Fibroblast of skin of abdomen (primary cell): ENCODE measurements around the gene RBMS1.

ENCODE experiments used
- DNase-seq: peaks from one replicate; pipeline ENCODE4 v3.0.0-alpha.2; 2013

Gene RBMS1

GRCh38 chr2:160408173-160408958, 85.2 kb downstream of the RBMS1 start:
- DNase-seq = no peak

DNA sequence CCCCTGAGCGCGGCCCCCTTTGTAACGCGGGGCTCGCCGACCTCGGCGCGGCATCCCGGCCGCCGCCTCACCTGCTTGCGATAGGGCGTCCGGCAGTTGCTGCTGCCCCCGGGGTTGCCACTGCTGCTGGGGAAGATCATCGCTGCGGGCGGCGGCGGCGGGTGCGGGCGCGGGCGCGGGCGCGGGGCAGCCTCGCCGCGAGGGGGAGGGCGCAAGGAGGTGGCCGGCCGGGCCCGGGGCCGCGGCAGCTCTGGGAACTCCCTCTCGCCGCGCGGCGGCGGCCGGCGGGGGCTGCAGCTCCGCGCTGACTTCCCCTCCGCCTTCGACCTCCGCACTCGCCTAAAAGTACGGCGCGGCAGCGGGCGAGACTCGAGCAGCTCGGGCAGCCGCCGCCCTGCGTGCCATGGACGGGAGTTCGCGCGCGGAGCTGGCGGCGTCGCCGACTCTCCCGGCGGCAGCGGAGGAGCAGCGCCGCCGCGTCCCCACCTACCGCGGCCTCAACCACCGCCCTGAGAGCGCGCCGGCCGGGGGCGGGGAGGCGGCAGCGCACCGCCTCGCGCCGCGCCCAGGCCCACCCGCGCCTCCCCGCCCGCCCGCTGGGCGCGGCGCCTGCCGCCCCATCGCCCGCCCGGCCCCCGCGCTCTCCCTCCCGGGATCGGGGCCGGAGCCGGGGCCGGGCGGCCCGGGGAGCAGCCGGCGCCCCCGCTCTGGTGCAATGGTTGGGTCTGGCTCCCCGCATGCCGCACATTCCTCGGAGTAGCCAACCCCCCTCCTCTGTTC, 86.0 kb downstream of the RBMS1 start:
- peak; percentile 84 for DNase-seq

DNA sequence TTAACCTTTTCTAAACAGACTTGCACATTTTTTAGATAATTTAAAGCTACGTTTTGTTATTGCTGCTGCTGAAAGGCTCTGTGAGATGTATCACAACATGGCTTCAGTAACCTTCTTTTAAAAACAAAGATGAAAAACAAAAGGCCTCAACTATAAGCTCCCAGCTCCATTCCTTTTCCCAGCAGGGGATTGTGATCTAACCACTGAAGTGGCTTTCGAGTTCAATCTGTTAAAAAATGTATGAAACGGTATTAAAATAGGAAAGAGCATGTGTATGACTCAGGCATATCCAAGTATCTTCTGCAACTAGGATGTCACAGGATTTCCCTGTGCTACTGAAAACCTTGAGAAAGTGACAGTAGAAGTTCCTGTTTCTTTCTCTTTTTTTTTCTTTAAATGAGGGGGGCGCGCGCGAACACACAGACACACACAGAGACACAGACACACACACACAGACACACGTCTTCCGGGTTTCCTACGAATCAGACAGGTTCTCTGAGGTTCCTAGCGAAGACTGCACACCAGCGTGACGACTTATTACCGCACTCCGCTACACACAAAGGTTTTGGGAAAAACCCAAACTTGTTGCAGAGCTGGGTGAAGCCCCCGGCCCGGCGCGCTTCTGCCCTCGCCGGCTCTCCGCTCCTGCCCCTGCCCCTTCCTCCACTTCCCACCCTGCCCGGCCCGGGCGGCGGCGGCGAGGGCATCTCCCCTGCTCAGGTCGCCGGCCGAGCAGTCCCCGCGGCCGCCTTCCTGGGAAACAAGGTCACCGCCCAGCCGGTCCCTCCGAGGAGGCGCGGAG, 86.8 kb downstream of the RBMS1 start:
- DNase-seq = peak; percentile 76

DNA sequence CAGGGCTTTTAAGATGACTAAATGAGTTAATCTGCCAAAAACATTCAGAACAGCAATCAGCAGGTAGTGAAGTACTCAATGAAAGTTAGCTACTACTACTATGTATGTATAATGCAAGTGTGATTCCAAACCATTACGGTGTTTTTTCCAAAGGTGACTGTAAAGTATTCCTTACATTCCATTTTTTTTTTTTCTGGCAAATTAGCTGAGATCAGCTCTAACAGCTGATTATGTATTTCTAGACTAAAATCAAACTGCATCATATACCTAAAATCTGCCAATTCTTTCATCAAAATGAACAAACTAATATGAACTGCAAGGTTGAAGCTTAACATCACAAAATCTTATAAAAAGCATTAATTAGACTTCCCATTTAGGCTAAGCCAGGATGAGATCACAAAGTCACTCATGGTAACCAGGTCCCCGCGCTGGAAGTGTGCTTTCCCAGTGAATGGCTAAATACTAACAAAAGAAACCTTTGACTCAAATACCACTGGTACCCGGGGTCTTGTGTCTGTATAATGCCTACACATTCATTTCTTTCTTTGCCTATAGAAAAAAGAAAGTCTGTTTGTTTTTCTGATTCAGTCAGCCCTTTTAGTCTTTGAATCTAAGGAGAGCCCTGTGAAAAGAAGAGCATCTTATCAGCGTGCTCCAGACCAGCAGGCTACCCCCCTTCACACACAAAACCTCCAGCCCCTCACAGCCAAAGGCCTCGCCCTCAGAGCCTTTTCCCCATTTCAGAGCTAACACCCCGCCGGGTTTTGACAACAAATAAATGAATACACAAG, 88.3 kb downstream of the RBMS1 start:
- DNase-seq = no peak

GRCh38 chr2:160402997-160403979, 90.3 kb downstream of the RBMS1 start:
- DNase-seq = peak; percentile 60

- no peak for DNase-seq
Observed at GRCh38 chr2:160402501-160402900, 91.1 kb downstream of the RBMS1 start.

DNA sequence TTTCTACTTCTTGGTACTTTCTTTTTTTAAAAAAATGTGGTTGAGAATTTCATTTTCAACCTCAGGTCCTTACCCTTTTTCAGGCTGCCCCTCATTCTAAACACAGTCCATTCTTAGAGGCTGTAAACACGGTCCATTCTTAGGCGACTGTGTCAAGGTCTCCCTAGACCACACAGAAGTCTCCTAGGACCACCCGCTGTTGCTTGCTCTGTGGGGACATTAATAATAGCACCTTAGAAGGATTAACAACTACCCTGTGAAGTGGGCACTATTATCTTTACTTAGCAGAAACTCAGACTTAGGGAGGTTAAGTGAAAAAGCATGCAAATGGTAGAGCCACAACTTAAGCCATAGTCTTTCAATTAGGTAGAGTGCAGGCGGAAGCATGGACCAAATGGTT, 91.7 kb downstream of the RBMS1 start:
- no peak for DNase-seq

GRCh38 chr2:160399880-160400279, 93.7 kb downstream of the RBMS1 start:
- no peak for DNase-seq

- peak; percentile 56 for DNase-seq
Observed at GRCh38 chr2:160397530-160397865, 96.1 kb downstream of the RBMS1 start.

DNA sequence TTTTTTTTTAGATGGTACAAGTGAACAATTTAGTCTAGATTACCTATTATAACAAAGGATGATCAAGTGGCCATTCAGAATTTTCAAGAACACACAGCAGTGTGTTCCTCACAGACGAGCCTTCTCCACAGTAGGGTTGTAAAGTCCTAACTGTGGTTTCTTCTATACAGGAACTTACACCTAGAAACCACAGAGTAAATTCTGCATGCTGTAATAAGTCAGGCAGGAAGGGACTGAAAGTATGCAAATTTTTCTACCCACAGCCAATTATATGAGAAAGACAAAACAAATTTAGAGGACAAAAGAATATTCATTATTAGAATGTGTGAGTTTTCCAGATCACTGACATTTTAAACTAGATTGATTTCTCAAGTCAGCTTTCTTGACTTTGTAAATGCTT, 99.5 kb downstream of the RBMS1 start:
- DNase-seq = no peak

GRCh38 chr2:160392201-160392600, 101.4 kb downstream of the RBMS1 start:
- no peak for DNase-seq

- DNase-seq = peak; percentile 92
Observed at GRCh38 chr2:160390544-160391455, 102.8 kb downstream of the RBMS1 start.

DNA sequence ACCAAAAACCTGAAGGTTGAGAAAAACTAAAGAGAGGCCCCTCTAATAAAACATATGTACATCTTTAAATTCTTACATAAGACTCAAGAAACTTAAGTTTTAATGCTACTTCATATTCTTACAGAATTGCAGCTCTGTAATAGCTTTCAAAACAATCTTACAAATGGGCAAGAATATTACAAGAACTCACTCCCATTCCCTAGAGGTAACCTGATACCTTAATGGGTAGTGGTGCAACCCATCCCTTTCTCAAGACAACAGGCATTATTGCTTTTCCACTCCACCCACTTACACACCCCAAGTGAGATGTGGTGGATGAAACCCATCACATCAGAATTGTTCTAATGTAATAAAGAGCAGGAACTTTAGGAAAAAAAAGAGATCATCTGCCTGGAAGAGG, 103.7 kb downstream of the RBMS1 start:
- peak; percentile 57 for DNase-seq

DNA sequence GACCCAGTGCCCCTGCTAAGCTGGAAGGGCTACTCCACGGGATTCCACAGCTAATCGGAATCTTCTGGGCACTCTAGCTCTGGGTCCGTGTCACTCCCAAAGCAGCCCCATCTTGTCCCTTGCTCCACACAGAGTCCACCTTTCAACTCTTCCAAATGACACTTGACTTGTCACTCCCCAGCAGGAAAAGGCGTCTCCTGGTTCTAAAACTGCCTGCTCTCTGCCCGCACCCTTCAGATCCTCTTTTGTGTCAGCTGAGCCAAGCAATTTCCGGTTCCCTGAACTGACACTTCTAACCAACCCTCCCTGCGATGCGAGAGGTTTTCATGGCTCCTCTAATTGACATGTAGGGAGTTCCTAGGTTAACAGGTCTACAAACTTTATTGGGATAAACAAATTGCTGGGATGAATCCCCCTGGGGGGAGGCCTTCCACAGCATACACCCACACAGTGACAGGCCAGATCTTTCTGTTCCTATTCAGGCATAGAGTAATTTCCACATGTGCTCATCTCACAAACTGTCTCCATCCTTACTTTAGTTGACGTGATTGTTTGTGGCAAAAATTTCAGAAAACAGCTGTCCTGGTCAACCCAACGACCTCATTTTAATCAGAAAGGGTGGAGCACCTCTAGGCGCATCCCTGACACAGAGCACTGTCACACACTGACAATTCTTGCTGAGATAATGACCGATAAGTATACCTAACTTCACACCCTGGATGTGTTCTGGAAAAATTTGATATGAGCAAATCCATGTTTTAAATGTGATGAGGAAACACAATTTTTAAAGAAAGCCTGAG, 104.9 kb downstream of the RBMS1 start:
- DNase-seq = no peak

DNA sequence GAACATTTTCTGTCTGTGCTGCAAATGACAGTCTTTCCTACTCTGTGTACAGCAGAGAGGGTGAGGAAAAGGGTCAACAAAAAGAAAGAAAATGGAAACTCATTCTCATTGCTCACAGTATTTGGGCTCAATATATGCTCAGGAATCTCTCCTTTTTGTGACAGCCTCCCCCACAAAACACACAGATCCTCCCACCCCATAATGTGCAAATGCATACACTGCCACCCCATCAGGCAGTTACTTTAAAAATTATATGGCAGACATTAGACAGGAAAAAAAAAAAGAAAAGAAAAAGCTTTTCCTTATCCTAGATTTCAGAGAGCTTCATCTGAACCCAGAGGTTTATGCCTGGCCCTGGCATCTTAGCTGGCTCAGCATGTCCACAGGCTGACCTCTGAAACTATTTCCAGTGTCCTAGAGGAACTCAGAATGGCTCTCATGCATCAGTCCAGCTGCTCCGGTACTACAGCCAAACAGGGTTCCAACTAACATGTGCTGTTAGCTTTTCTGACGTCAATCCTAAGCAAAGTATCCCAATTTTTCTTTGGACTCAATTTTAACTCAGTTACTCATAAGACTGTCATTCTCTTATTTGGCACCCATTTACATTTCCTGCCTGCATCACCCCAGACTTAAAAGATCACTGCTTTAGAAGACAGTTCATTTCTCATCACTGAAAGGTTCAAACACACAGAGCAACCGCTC, 105.9 kb downstream of the RBMS1 start:
- peak; percentile 96 for DNase-seq

- no peak for DNase-seq
Observed at GRCh38 chr2:160384791-160385190, 108.8 kb downstream of the RBMS1 start.

GRCh38 chr2:160381425-160381951, 112.1 kb downstream of the RBMS1 start:
- DNase-seq = no peak

- DNase-seq = no peak
Observed at GRCh38 chr2:160380611-160381010, 113.0 kb downstream of the RBMS1 start.
